SK-N-SH (cell line): ENCODE measurements around the gene COX7A2.

Experiments
- CTCF ChIP-seq: fragments of 200-600 bp; sonication (generic); IDR thresholded peaks from 2 replicates; pipeline ENCODE4 v1.6.1; 2017; ENCODE audit warnings: antibody characterized with exemption, mild to moderate bottlenecking, moderate library complexity
- MEF2A ChIP-seq: IDR thresholded peaks from 2 replicates; pipeline ENCODE4 v1.4.0; 2012; ENCODE audit warnings: low read depth, borderline replicate concordance
- POLR2AphosphoS5 ChIP-seq: IDR thresholded peaks from 2 replicates; pipeline ENCODE4 v1.6.1; 2012; ENCODE audit warnings: low read depth, low read length
- RFX5 ChIP-seq: IDR thresholded peaks from 2 replicates; pipeline ENCODE4 v1.6.1; 2012; ENCODE audit warnings: mild to moderate bottlenecking, improper control_type of control experiment, low read length
- SIN3A ChIP-seq: IDR thresholded peaks from 2 replicates; pipeline ENCODE4 v1.6.1; 2012; ENCODE audit warnings: low read depth, mild to moderate bottlenecking, low read length, moderate library complexity, borderline replicate concordance

- TF ChIP-seq MEF2A (no peak), RFX5 (no peak), POLR2AphosphoS5 (no peak), CTCF (no peak), SIN3A (no peak)
Measured at GRCh38 chr6:75235271-75235670, 8.3 kb downstream of the COX7A2 start.
